Astrocyte (in vitro differentiated cells and primary cell): ENCODE data around the gene GPX6. TPM values are rescaled to one million over a fixed set of nuclear protein-coding genes. Genes with fewer than 3 reads are reported as not detected.
"Not testable (repeated sequence)": the region's sequence is repeated elsewhere in the genome, so short reads cannot be mapped to it uniquely, and the experiment has no call there.

Experiments
- DNase-seq: peaks from one replicate; pipeline ENCODE4 v3.0.0-alpha.2; 2010; ENCODE audit warnings: low read depth
- FAIRE-seq: peaks from 2 replicates; lab custom pipeline; 2011; peaks lifted over from hg19 to GRCh38; lab: Jason Lieb, UNC
- H2AFZ ChIP-seq: 2 replicates; pipeline ENCODE4 v1.6.0; 2012; ENCODE audit warnings: low read depth, low read length, inconsistent platforms
- H3K27ac ChIP-seq: 2 replicates; pipeline ENCODE4 v1.5.1; 2011; ENCODE audit warnings: low read depth, low read length, inconsistent platforms
- H3K27me3 ChIP-seq: 2 replicates; pipeline ENCODE4 v1.6.0; 2011; ENCODE audit warnings: low read length, inconsistent platforms; ENCODE audit not compliant: insufficient read depth
- H3K36me3 ChIP-seq: 2 replicates; pipeline ENCODE4 v1.5.1; 2011; ENCODE audit warnings: low read length, inconsistent platforms; ENCODE audit not compliant: insufficient read depth
- H3K4me1 ChIP-seq: 2 replicates; pipeline ENCODE4 v1.5.1; 2011; ENCODE audit warnings: low read length, inconsistent platforms; ENCODE audit not compliant: insufficient read depth
- H3K4me2 ChIP-seq: 2 replicates; pipeline ENCODE4 v1.6.0; 2012; ENCODE audit warnings: low read length, inconsistent platforms
- H3K4me3 ChIP-seq: 2 replicates; pipeline ENCODE4 v1.5.1; 2011; ENCODE audit warnings: low read depth, mild to moderate bottlenecking, low read length, inconsistent platforms; ENCODE audit not compliant: insufficient read depth
- H3K79me2 ChIP-seq: 2 replicates; pipeline ENCODE4 v1.6.0; 2012; ENCODE audit warnings: mild to moderate bottlenecking, low read length, inconsistent platforms; ENCODE audit not compliant: insufficient read depth
- H3K9ac ChIP-seq: 2 replicates; pipeline ENCODE4 v1.6.0; 2012; ENCODE audit warnings: mild to moderate bottlenecking, low read length, inconsistent platforms
- H3K9me3 ChIP-seq: 2 replicates; pipeline ENCODE4 v1.5.1; 2012; ENCODE audit warnings: low read depth, mild to moderate bottlenecking, low read length, inconsistent platforms; ENCODE audit not compliant: insufficient read depth
- H4K20me1 ChIP-seq: 2 replicates; pipeline ENCODE4 v1.6.0; 2012; ENCODE audit warnings: low read length, inconsistent platforms; ENCODE audit not compliant: insufficient read depth
- H3K27ac Mint-ChIP-seq: one replicate; pipeline ENCODE4 v1.8.0; 2021; ENCODE audit warnings: mild to moderate bottlenecking, mixed read lengths; ENCODE audit not compliant: unreplicated experiment
- H3K27me3 Mint-ChIP-seq: one replicate; pipeline ENCODE4 v1.8.0; 2021; ENCODE audit warnings: low read depth, mixed read lengths; ENCODE audit not compliant: unreplicated experiment
- H3K36me3 Mint-ChIP-seq: one replicate; pipeline ENCODE4 v1.8.0; 2021; ENCODE audit warnings: low read depth, mixed read lengths; ENCODE audit not compliant: unreplicated experiment
- H3K4me1 Mint-ChIP-seq: one replicate; pipeline ENCODE4 v1.8.0; 2021; ENCODE audit warnings: low read depth, mixed read lengths; ENCODE audit not compliant: unreplicated experiment
- H3K4me3 Mint-ChIP-seq: one replicate; pipeline ENCODE4 v1.8.0; 2021; ENCODE audit warnings: mild to moderate bottlenecking, moderate library complexity, mixed read lengths; ENCODE audit not compliant: unreplicated experiment
- H3K9me3 Mint-ChIP-seq: one replicate; pipeline ENCODE4 v1.8.0; 2021; ENCODE audit warnings: mild to moderate bottlenecking, mixed read lengths; ENCODE audit not compliant: unreplicated experiment
- CTCF ChIP-seq: IDR thresholded peaks from 2 replicates; pipeline ENCODE4 v1.5.1; 2011; ENCODE audit warnings: low read depth, mild to moderate bottlenecking, inconsistent platforms, low read length, moderate library complexity; ENCODE audit not compliant: insufficient read depth
- EZH2 ChIP-seq: IDR thresholded peaks from 2 replicates; pipeline ENCODE4 v1.6.1; 2012; ENCODE audit warnings: mild to moderate bottlenecking, low read length, inconsistent platforms; ENCODE audit not compliant: insufficient read depth
- total RNA-seq: library from RNA; stranded (reverse); gene quantifications from 2 replicates; pipeline ENCODE4 v1.2.1, GENCODE V29; 2021

Gene GPX6
- total RNA-seq, 1 donor from 2014 or later, result not detected

- Histone ChIP-seq H3K36me3 (no peaks in the 10 kb centered on the region), H3K79me2 (no peaks in the 10 kb centered on the region), H3K4me3 (no peak overlapping the region), H3K27me3 (peaks cover 16% of the 10 kb centered on the region), H3K4me1 (no peaks in the 10 kb centered on the region), H3K4me2 (peak overlapping the region; percentile 74), H3K9ac (no peak overlapping the region), H3K9me3 (no peaks in the 10 kb centered on the region), H4K20me1 (no peaks in the 10 kb centered on the region), H2AFZ (peak overlapping the region; percentile 60), H3K27ac (no peak overlapping the region)
- H3K27ac Mint-ChIP-seq, result no peak overlapping the region
- peaks cover 3% of the 10 kb centered on the region for H3K4me1 Mint-ChIP-seq
- peak overlapping the region; percentile 70 for H3K4me3 Mint-ChIP-seq
- FAIRE-seq (no peak), DNase-seq (no peak)
- peaks cover 3% of the 10 kb centered on the region for H3K9me3 Mint-ChIP-seq
- TF ChIP-seq CTCF (no peak), EZH2 (no peak)
- peaks cover 47% of the 10 kb centered on the region for H3K27me3 Mint-ChIP-seq
- no peaks in the 10 kb centered on the region for H3K36me3 Mint-ChIP-seq
Measured at GRCh38 chr6:28553384-28553985, 37.9 kb upstream of the GPX6 start.

- Mint-ChIP-seq H3K9me3 (peaks cover 3% of the 10 kb centered on the region), H3K4me1 (peaks cover 3% of the 10 kb centered on the region), H3K36me3 (no peaks in the 10 kb centered on the region), H3K4me3 (no peak overlapping the region), H3K27ac (no peak overlapping the region), H3K27me3 (peaks cover 45% of the 10 kb centered on the region)
- no peaks in the 10 kb centered on the region for H3K36me3 ChIP-seq
- H3K4me3 ChIP-seq, result no peak overlapping the region
- H3K79me2 ChIP-seq, result no peaks in the 10 kb centered on the region
- no peak overlapping the region for H2AFZ ChIP-seq
- no peak overlapping the region for H3K27ac ChIP-seq
- H3K4me2 ChIP-seq, result no peak overlapping the region
- no peaks in the 10 kb centered on the region for H3K4me1 ChIP-seq
- no peaks in the 10 kb centered on the region for H4K20me1 ChIP-seq
- DNase-seq, result no peak
- H3K9me3 ChIP-seq, result no peaks in the 10 kb centered on the region
- FAIRE-seq, result no peak
- H3K9ac ChIP-seq, result no peak overlapping the region
- TF ChIP-seq EZH2 (no peak), CTCF (no peak)
- H3K27me3 ChIP-seq, result peaks cover 16% of the 10 kb centered on the region
Measured at GRCh38 chr6:28551891-28552666, 36.5 kb upstream of the GPX6 start.

- H3K36me3 ChIP-seq, H4K20me1 ChIP-seq, H3K4me3 Mint-ChIP-seq, H3K36me3 Mint-ChIP-seq, H3K27me3 ChIP-seq, H3K9me3 ChIP-seq, H3K79me2 ChIP-seq, H3K27ac Mint-ChIP-seq, H3K4me1 Mint-ChIP-seq, DNase-seq, H3K9ac ChIP-seq, H3K4me3 ChIP-seq, H3K27ac ChIP-seq, H3K4me2 ChIP-seq, FAIRE-seq, H3K9me3 Mint-ChIP-seq, H3K4me1 ChIP-seq, H2AFZ ChIP-seq: not testable (repeated sequence)
- peaks cover 15% of the 10 kb centered on the region for H3K27me3 Mint-ChIP-seq
Measured at GRCh38 chr6:28547003-28547402, 31.4 kb upstream of the GPX6 start.
